SJCRH30 (cell line): ENCODE results near the gene DNASE1L2. TPM values are rescaled to one million over a fixed set of nuclear protein-coding genes. Genes with fewer than 3 reads are reported as not detected.

ENCODE experiments used
- DNase-seq, 2 experiments: peaks; one replicate each; pipeline ENCODE4 v3.0.0-alpha.2; 2015 to 2020
- H3K27ac ChIP-seq: fragments of 250-450 bp; sonication (Bioruptor Pico); 2 replicates; pipeline ENCODE4 v1.5.1; 2020; ENCODE audit warnings: mild to moderate bottlenecking, moderate library complexity
- H3K27me3 ChIP-seq: fragments of 250-450 bp; sonication (Bioruptor Pico); 2 replicates; pipeline ENCODE4 v1.5.1; 2020; ENCODE audit warnings: mild to moderate bottlenecking, moderate library complexity
- H3K36me3 ChIP-seq: fragments of 250-450 bp; sonication (Bioruptor Pico); 2 replicates; pipeline ENCODE4 v1.5.1; 2020; ENCODE audit warnings: mild to moderate bottlenecking, moderate library complexity
- H3K4me1 ChIP-seq: fragments of 250-450 bp; sonication (Bioruptor Pico); 2 replicates; pipeline ENCODE4 v1.5.1; 2020; ENCODE audit warnings: mild to moderate bottlenecking, moderate library complexity
- H3K4me3 ChIP-seq: fragments of 250-450 bp; sonication (Bioruptor Pico); 2 replicates; pipeline ENCODE4 v1.5.1; 2020; ENCODE audit warnings: mild to moderate bottlenecking, moderate library complexity
- H3K9me3 ChIP-seq: fragments of 250-450 bp; sonication (Bioruptor Pico); replicated peaks from 2 replicates; pipeline ENCODE4 v1.5.1; 2020; ENCODE audit warnings: mild to moderate bottlenecking, moderate library complexity
- total RNA-seq: library from RNA; depleted of rRNA; stranded (reverse); fragments of >200 nt; shearing (Covaris generic); gene quantifications from 2 replicates; pipeline ENCODE4 v1.2.3, GENCODE V29; 2014

The DNASE1L2 gene
- total RNA-seq, 1 experiment from 2014 or later = 1.7 TPM

DNA sequence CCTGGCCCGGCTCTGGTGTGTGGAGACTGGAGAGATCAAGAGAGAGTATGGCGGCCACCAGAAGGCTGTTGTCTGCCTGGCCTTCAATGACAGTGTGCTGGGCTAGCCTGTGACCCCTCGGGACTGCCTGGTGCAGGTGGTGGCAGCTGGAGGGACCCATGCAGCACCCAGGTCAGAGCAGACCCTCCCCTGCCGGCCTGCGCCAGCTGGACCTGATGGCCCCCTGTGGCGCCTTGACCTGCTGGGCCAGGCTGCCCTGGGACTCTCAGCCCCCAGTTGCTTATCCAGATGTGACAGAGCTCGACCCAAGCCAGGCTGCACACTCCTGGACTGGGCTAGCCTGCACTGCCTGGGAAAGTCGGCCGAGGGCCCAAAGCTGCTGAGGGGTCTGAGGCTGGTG is 27.5 kb upstream of the DNASE1L2 start:
- peaks cover 5% of the 10 kb centered on the region; the same call in 1 of the 2 replicates for H3K4me1 ChIP-seq

DNA sequence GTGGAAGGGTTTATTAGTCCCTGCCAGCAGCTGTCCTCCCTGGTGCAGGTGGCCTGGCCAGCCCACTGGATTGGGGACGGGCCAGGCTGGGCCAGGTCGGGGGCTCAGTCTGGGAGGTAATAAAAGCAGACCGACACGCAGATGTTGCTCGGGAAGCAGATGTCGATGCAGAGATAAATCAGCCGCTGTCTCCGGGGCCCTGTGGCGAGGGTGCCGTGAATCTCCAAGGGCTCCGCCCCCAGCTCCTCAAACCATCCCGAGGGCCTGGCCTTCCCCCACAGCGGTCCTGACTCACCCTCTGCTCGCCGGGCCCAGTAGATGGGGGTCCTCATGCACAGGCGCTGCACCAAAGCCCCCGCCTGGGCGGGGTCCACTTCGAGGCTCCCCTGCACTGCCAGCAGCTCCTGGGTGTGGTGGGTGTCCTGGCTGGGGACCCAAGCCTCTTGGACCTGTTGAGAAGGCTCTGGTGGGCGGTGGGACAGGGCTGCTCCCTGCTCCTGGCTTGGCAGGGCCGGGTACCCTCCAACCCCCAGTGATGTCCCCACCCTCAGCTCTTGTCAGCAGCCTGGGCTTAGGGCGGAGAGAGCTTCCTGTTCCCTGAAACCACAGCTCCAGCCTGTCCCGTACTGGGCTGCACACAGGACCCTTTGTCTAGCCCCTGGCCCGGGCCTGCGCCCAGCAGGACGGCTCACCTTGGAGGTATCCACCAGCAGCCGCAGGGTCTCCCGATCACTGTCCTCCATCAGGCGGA is 26.8 kb upstream of the DNASE1L2 start:
- H3K27me3 ChIP-seq = no peaks in the 10 kb centered on the region
- peaks cover 5% of the 10 kb centered on the region; the same call in 1 of the 2 replicates for H3K4me1 ChIP-seq
- no peaks in the 10 kb centered on the region for H3K9me3 ChIP-seq
- H3K36me3 ChIP-seq = peaks cover 5% of the 10 kb centered on the region; the same call in 1 of the 2 replicates
- no peak overlapping the region for H3K4me3 ChIP-seq
- DNase-seq = no peak
- H3K27ac ChIP-seq = no peak overlapping the region

More for the DNA sequence above, 27.5 kb upstream of the DNASE1L2 start:
- no peaks in the 10 kb centered on the region for H3K27me3 ChIP-seq
- DNase-seq = no peak
- no peak overlapping the region for H3K4me3 ChIP-seq
- peaks cover 5% of the 10 kb centered on the region; the same call in 1 of the 2 replicates for H3K36me3 ChIP-seq
- H3K27ac ChIP-seq = no peak overlapping the region
- H3K9me3 ChIP-seq = no peaks in the 10 kb centered on the region

DNA sequence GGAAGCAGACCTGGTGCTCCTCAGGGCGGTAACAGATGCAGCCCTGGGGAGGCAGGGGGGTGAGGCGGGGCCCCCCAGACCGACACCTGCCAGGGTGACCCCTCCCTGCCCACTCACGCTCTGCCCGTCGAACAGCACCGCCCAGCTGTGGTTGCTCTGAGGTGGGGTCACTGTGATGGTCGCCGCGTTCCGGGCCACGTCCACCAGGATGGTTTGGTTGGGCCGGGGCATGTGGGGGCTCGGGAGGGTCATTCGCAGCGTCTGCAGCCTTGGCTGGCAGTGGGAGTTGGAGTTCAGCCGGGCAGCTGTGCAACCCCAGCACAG is 26.3 kb upstream of the DNASE1L2 start:
- Histone ChIP-seq H3K27ac (no peak overlapping the region), H3K27me3 (no peaks in the 10 kb centered on the region), H3K4me3 (no peak overlapping the region), H3K9me3 (no peaks in the 10 kb centered on the region), H3K4me1 (peaks cover 5% of the 10 kb centered on the region; the same call in 1 of the 2 replicates), H3K36me3 (peaks cover 5% of the 10 kb centered on the region; the same call in 1 of the 2 replicates)
- no peak for DNase-seq

DNA sequence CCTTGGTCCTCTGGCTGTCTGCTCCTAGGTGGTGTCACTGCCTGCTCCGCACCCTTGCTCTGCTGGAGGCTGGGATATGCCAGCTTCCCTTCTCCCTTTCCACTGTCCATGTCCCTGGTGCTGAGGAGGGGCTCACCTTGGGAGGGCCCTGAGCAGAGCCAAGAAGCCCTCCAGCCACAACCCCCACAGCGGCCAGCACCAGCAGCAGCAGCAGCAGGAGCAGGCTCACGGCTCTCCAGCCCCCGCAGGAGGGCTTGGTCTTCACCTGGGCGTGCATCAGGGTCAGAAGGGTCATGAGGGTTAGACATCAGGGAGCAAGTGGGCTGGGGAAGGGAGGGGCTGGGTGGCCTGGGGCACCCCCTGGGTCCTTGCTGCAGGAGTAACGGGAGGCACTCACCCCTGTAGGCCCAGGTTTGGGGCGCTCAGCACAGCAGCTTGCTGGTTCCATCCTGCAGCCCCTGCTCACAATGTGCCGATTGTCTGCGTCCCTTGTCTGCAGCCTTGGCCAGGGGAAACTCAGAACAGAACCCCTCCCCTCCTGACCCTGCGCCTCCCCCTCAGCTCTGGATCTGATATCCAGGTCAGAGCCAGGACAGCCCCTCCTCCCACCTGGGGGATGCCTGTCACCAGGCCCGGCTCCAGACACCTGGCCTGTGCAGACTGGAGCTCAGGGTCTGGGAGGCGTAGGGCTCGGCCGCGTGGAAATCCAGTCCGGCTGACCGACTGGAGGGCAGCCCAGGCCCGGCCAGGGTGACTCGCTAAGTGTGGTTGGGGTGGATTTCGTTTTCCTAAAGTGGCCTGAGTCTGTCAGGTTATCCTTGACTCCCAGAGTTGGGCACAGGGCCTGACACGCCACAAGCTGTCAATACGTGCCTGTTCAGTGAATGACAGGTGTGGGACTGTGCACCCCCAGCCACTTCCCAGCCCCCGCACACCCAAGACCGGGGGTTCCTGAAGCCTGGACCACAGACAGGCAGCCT is 25.6 kb upstream of the DNASE1L2 start, which contains the start of gene BRICD5:
BRICD5 (minus strand) TSS at position 478 of the 980 bp plus-strand sequence; CDS start at position 448, 30 bp downstream.
- no peak within 1 kb of the TSS for H3K27ac ChIP-seq
- H3K36me3 ChIP-seq = peaks cover 5% of the 10 kb centered on the region; the same call in 1 of the 2 replicates
- H3K27me3 ChIP-seq = no peaks in the 10 kb centered on the region
- DNase-seq = no peak
- H3K4me1 ChIP-seq = peaks cover 5% of the 10 kb centered on the region; the same call in 1 of the 2 replicates
- no peak within 1 kb of the TSS for H3K4me3 ChIP-seq
- no peaks in the 10 kb centered on the region for H3K9me3 ChIP-seq

DNA sequence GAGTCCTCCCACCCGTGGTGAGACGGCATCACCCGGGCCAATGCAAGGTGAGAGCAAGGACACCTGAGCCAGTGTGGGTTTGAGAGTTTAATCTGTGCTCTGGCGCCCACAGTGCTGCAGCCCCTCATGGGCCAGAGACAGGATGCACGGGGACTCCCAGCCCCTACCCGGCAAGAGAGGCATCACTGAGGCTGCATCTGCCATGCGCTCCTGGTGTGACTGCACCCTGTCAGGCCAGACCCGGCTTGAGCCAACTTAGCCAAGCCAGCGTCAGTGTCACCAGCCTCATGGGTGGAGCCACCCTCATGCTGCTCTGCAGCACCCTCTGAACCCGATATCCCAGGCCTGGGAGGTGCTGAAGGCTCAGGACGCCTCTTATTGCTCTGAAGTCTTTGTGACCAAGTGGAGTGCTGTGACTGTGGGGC is 24.3 kb upstream of the DNASE1L2 start:
- no peak overlapping the region for H3K4me3 ChIP-seq
- H3K4me1 ChIP-seq = peaks cover 5% of the 10 kb centered on the region; the same call in 1 of the 2 replicates
- no peaks in the 10 kb centered on the region for H3K9me3 ChIP-seq
- peaks cover 5% of the 10 kb centered on the region; the same call in 1 of the 2 replicates for H3K36me3 ChIP-seq
- H3K27ac ChIP-seq = no peak overlapping the region
- DNase-seq = no peak
- no peaks in the 10 kb centered on the region for H3K27me3 ChIP-seq

DNA sequence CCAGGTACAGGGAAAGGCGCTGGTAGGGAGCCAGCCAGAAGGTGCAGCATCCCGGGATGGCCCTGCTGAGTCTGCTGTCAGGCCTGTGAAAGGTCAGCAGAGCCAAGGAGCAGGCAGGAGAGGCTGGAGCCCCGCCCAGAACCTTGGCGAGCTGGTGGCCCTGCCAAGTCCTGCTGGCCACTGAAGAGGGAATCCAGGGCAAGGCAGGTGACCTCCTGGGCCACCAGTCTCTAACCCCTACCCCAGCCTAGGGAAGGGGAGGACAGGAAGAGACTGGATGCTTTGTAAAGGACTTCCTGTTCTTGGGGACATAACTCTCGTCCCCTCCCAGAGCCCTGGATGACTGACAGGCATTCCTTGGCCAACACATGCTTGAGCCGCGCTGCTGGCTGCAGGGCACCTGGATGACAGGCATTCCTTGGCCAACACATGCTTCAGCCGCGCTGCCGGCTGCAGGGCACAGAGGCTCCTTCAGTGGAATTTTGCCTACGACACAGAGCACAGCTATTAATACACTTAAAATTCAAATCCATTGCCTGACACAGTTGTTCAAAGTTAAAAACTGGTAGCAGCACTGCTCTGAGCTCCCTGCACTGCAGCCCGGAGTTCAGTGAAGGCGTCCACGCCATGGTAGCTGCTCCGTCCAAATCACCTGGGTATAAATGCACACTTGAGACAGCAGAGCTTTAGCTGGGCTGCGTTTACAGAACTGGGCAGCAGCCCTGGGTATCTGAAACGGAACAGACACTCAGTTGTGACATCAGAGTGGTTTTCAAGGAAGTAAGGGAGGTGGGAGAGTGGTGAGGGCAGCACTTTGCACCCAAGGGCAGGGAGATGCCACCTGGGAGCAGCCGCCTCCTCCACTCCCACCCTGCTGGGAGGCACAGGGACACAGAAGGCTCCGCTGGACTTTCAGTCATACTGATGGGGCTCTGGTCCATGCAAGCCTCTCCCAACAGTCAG is 23.6 kb upstream of the DNASE1L2 start:
- Histone ChIP-seq H3K27me3 (no peaks in the 10 kb centered on the region), H3K27ac (no peak overlapping the region), H3K4me1 (peaks cover 5% of the 10 kb centered on the region; the same call in 1 of the 2 replicates), H3K36me3 (peaks cover 5% of the 10 kb centered on the region; the same call in 1 of the 2 replicates), H3K4me3 (peak overlapping the region; percentile 96; the same call in 1 of the 2 replicates), H3K9me3 (no peaks in the 10 kb centered on the region)
- no peak for DNase-seq

DNA sequence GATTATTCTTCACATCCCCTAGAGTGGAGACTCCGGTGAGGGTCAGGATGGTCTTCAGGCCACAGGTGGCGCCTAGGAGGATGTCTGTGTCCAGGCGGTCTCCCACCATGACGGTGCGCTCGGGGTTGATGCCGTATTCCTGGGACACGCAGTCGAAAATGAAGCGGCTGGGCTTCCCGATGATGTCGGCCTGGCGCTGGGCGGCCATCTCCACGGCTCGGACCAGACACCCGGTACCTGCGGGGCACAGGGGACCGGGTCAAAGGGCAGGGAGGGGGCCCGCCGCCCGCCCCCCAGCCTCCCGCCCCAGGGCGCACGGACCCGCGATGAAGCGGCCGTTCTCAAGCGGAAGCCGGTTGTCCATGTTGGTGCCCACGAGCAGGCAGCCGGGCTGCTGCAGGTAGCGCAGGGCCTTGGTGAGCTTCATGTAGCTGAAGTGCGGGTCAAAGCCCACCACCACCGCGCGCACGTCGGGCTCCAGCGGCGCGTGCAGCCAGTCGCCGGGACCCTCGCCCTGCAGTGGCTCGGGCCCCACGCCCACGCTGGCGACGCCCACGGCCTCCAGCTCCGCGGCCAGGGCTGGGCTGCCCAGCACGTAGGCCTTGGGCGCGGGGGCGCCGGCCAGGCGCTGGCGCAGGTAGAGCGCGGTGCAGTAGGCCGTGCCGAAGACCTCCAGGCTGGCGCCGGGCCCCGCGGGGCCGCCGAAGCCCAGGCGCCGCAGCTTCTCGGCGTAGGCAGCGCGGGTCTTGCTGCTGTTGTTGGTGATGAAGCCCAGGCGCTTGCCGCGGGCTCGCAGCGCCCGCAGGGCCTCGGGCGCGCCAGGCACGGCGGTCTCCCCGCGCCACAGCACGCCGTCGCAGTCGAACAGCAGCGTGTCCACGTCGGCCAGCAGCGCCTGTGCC is 22.2 kb upstream of the DNASE1L2 start:
- H3K4me1 ChIP-seq = peaks cover 5% of the 10 kb centered on the region; the same call in 1 of the 2 replicates
- DNase-seq = peak in 1 of 2 experiments; percentile 26

DNA sequence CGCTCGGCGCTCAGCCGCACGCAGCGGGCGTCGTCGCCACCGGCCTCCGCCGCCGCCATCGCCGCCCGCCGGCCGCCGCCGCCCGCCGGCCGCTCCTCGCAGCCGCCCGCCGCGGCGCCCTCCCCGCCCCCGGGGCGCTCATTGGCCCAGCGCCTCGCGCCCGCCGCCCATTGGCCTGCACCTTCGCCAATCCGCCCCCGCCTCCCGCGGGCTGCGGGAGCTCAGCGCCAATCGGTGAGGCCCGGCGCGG is 21.6 kb upstream of the DNASE1L2 start, which contains the start of gene PGP:
PGP (minus strand) TSS at position 122 of the 250 bp plus-strand sequence; CDS start at position 59, 63 bp downstream.
- no peaks in the 10 kb centered on the region for H3K27me3 ChIP-seq
- no peak for DNase-seq
- no peaks in the 10 kb centered on the region for H3K9me3 ChIP-seq
- peaks cover 5% of the 10 kb centered on the region; the same call in 1 of the 2 replicates for H3K4me1 ChIP-seq
- peak within 1 kb of the TSS; percentile 96 for H3K4me3 ChIP-seq
- 0 out of 2 replicates have a peak, but pooled peaks cover 2% of the 10 kb centered on the region for H3K36me3 ChIP-seq
- H3K27ac ChIP-seq = peak within 1 kb of the TSS; percentile 79

More for the DNA sequence above, 22.2 kb upstream of the DNASE1L2 start:
- Histone ChIP-seq H3K27ac (no peak overlapping the region), H3K4me3 (peak overlapping the region; percentile 96), H3K9me3 (no peaks in the 10 kb centered on the region), H3K27me3 (no peaks in the 10 kb centered on the region), H3K36me3 (0 out of 2 replicates have a peak, but pooled peaks cover 2% of the 10 kb centered on the region)

DNA sequence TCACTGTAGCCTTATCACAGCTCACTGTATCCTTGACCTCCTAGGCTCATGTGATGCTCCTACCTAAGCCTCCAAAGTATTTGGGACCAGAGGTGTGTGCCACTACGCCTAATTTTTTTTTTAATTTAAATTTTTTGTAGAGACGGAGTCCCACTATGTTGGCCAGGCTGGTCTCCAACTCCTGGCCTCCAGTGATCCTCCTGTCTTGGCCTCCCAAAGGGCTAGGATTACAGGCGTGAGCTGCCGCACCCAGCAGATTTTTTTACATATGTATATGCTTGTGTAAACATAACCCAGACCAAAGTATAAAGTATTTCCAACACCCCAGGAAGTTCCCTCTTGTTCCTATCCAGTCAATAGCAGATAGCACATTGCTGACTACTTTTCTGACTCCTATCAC is 19.9 kb upstream of the DNASE1L2 start:
- Histone ChIP-seq H3K27me3 (no peaks in the 10 kb centered on the region), H3K36me3 (0 out of 2 replicates have a peak, but pooled peaks cover 2% of the 10 kb centered on the region), H3K4me3 (no peak overlapping the region), H3K27ac (no peak overlapping the region), H3K9me3 (no peaks in the 10 kb centered on the region), H3K4me1 (peaks cover 5% of the 10 kb centered on the region; the same call in 1 of the 2 replicates)
- DNase-seq = no peak

DNA sequence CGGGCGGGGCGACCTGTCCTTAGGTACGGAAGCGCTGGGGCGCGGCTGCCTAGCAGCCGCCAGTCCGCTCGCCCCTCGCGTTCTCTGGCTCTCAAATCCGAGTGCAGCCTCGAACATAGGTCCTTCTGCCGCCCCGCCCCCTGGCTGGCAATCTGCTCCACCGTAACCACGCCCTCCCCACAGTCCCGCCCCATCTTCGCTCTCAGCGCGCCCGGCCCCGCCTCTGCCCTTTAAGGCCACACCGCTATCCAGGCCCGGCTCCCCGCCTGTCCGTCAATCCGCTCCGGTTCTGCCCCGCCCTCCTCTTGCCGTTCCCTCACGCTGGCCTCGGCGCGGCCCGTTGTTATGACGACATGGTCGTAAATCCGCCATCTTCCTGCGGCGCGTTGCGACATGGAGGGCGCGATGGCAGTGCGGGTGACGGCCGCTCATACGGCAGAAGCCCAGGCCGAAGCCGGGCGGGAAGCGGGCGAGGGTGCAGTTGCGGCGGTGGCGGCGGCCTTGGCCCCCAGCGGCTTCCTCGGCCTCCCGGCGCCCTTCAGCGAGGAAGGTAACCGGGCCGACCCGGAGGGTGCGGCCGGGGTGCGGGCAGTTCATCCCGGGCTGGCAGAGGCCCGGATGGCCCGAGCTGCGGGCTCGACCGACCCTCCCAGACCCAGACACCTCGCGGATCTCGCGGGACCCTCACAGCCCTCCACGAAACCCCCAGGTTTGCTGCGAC is 12.9 kb upstream of the DNASE1L2 start, which contains the start of gene E4F1:
E4F1 (plus strand) TSS at position 371 of the 721 bp plus-strand sequence; CDS start at position 394, 23 bp downstream.
- Histone ChIP-seq H3K27ac (peak within 1 kb of the TSS; percentile 57), H3K4me3 (peak within 1 kb of the TSS; percentile 87), H3K27me3 (no peaks in the 10 kb centered on the region), H3K4me1 (no peaks in the 10 kb centered on the region), H3K36me3 (no peaks in the 10 kb centered on the region), H3K9me3 (no peaks in the 10 kb centered on the region)
- peak; percentile 99 for DNase-seq

DNA sequence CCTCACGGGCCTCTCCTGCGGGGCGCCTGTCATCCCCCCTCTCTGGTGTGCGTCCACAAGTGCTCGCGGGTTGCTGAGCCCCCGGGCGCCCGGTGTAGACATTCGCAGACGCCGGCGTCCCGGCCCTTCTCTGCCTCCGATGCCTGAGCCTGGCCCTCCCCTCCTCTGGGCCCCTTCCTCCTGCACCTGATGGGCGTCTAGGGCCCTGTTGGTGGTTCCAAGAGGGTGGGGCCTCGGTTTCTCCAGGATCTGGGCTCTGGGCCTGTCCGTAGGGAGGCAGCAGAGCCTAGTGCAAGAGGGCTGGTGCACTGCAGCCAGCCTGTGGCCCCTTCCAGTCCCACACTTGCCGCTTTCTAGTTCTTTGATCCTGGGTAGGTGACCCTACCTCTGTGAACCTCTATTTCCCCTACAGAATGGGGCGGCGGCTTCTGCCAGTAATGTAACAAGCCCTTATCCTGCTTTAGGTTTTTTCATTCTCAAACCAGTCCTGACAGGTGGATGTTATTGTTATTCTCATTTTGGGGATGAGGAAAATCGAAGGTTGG is 12.2 kb upstream of the DNASE1L2 start:
- Histone ChIP-seq H3K27ac (peak overlapping the region; percentile 57), H3K4me1 (no peaks in the 10 kb centered on the region), H3K9me3 (no peaks in the 10 kb centered on the region), H3K27me3 (no peaks in the 10 kb centered on the region), H3K4me3 (peak overlapping the region; percentile 87), H3K36me3 (peaks cover 1% of the 10 kb centered on the region; the same call in 1 of the 2 replicates)
- DNase-seq = peak; percentile 36 to 45

DNA sequence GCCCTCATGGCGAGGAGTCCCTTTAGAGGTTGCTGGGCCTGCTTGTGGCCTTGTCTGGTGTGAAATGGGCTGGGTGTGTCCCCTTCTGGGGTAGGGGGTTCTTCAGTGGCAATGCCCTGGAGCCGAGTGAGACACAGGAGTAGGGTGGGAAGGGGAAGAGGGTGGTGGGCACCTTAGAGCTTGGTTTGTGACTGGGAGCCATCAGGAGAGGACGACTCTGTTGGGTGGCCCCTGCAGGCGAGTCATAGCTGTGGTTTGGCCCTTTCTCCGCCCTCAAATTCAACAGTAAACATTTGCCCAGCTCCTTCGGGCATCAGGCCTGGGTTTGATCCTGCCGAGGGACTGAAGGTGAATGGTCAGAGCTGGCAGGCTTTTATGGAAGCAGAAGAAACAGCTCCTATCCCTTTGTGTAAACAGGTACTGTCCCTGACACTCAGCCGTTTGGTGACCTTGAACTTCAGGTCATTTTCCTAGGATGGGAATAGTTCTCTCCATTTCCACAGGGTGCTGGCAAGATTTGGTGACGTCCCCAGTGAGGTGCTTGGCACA is 9.9 kb upstream of the DNASE1L2 start:
- no peak for DNase-seq
- no peak overlapping the region for H3K4me3 ChIP-seq
- peaks cover 3% of the 10 kb centered on the region; the same call in 1 of the 2 replicates for H3K36me3 ChIP-seq

More for the DNA sequence above, 9.9 kb upstream of the DNASE1L2 start:
- H3K4me1 ChIP-seq = peaks cover 14% of the 10 kb centered on the region
- no peaks in the 10 kb centered on the region for H3K27me3 ChIP-seq
- no peaks in the 10 kb centered on the region for H3K9me3 ChIP-seq
- no peak overlapping the region for H3K27ac ChIP-seq
